Cardiac muscle cell (in vitro differentiated cells and primary cell): ENCODE measurements around the gene SMIM41. TPM values are rescaled to one million over a fixed set of nuclear protein-coding genes. Genes with fewer than 3 reads are reported as not detected.

Source experiments
- DNase-seq, 2 donors: peaks; one replicate each; pipeline versions ENCODE4 v3.0.0 to v3.0.0-alpha.2; 2010 to 2017; ENCODE audit warnings: low read depth in 1 of 2, low spot score in 1 of 2
- H3K27ac ChIP-seq: fragments of 200-600 bp; sonication (generic); 2 replicates; pipeline ENCODE4 v1.5.1; 2016
- H3K27me3 ChIP-seq: fragments of 200-600 bp; sonication (generic); 2 replicates; pipeline ENCODE4 v1.6.0; 2016; ENCODE audit warnings: control low read depth
- H3K36me3 ChIP-seq: fragments of 200-600 bp; sonication (generic); 2 replicates; pipeline ENCODE4 v1.5.1; 2016; ENCODE audit warnings: control low read depth
- H3K4me1 ChIP-seq: fragments of 200-600 bp; sonication (generic); 2 replicates; pipeline ENCODE4 v1.8.1; 2017; ENCODE audit warnings: low read depth, mild to moderate bottlenecking, mixed run types
- H3K4me3 ChIP-seq: fragments of 200-600 bp; sonication (generic); 2 replicates; pipeline ENCODE4 v1.5.1; 2016; ENCODE audit warnings: mild to moderate bottlenecking
- H3K9me3 ChIP-seq: fragments of 200-600 bp; sonication (generic); 2 replicates; pipeline ENCODE4 v1.5.1; 2017; ENCODE audit warnings: low read depth, mild to moderate bottlenecking, control low read depth
- CTCF ChIP-seq: IDR thresholded peaks from 2 replicates; pipeline ENCODE4 v1.5.1; 2012; ENCODE audit warnings: low read depth, mild to moderate bottlenecking, low read length
- polyA plus RNA-seq: library from polyadenylated mRNA; unstranded; fragments of >200 nt; fragmentation: Nextera tagmentation; extraction: Ambion mirVana; gene quantifications from 2 replicates; pipeline ENCODE4 v1.2.1, GENCODE V29; 2016
- total RNA-seq: library from RNA; depleted of rRNA; stranded (reverse); fragments of >200 nt; gene quantifications from 2 replicates; pipeline ENCODE4 v1.2.3, GENCODE V29; 2016

The SMIM41 gene
- total and polyA plus RNA-seq, 2 experiments from 2014 or later: not detected

- Histone ChIP-seq H3K27me3 (no peaks in the 10 kb centered on the region), H3K36me3 (peaks cover 10% of the 10 kb centered on the region), H3K9me3 (no peaks in the 10 kb centered on the region), H3K4me1 (no peaks in the 10 kb centered on the region), H3K27ac (no peak overlapping the region), H3K4me3 (no peak overlapping the region)
- peak in 1 of 2 donors; percentile 27 for DNase-seq
- TF ChIP-seq CTCF: no peak
Measured at GRCh38 chr12:52059582-52060497, 19.7 kb upstream of the SMIM41 start.

GRCh38 chr12:52060498-52061177 is 18.9 kb upstream of the SMIM41 start:
- Histone ChIP-seq H3K9me3 (no peaks in the 10 kb centered on the region), H3K36me3 (peaks cover 10% of the 10 kb centered on the region), H3K4me3 (no peak overlapping the region), H3K27ac (no peak overlapping the region), H3K4me1 (no peaks in the 10 kb centered on the region), H3K27me3 (no peaks in the 10 kb centered on the region)
- no peak for TF ChIP-seq CTCF
- DNase-seq: no peak

- no peak for TF ChIP-seq CTCF
- Histone ChIP-seq H3K4me3 (no peak overlapping the region), H3K27me3 (no peaks in the 10 kb centered on the region), H3K36me3 (peaks cover 10% of the 10 kb centered on the region), H3K27ac (no peak overlapping the region), H3K9me3 (no peaks in the 10 kb centered on the region), H3K4me1 (no peaks in the 10 kb centered on the region)
- no peak for DNase-seq
Measured at GRCh38 chr12:52061470-52062166, 17.9 kb upstream of the SMIM41 start.

GRCh38 chr12:52062167-52063081 is 17.1 kb upstream of the SMIM41 start:
- TF ChIP-seq CTCF: no peak
- H3K36me3 ChIP-seq: peaks cover 8% of the 10 kb centered on the region

More at GRCh38 chr12:52062167-52063081, 17.1 kb upstream of the SMIM41 start:
- Histone ChIP-seq H3K27me3 (no peaks in the 10 kb centered on the region), H3K4me3 (no peak overlapping the region), H3K27ac (no peak overlapping the region), H3K9me3 (no peaks in the 10 kb centered on the region), H3K4me1 (no peaks in the 10 kb centered on the region)
- DNase-seq: no peak
